ENCODE measurements around the gene CNTF.

Gene CNTF

GRCh38 chr11:58659404-58659803 is 36.9 kb downstream of the CNTF start:
- H3K4me3 ChIP-seq (ENCODE audit: low read depth, low read length) = no peak overlapping the region
- TF ChIP-seq MAX (IDR thresholded peaks at IDR 0.05; ENCODE audit: low read depth, low read length) (no peak), POLR2A (IDR thresholded peaks at IDR 0.05; ENCODE audit: extremely low read depth, insufficient read length) (no peak), CTCF (IDR thresholded peaks at IDR 0.05; ENCODE audit: low read depth, low read length) (no peak), MYC (IDR thresholded peaks at IDR 0.05; ENCODE audit: low read depth, low read length) (no peak)
- no peak for DNase-seq (ENCODE audit: low read depth)

- H3K4me3 ChIP-seq (ENCODE audit: low read depth, low read length) = no peak overlapping the region
- no peak for DNase-seq (ENCODE audit: low read depth)
- TF ChIP-seq CTCF (IDR thresholded peaks at IDR 0.05; ENCODE audit: low read depth, low read length) (no peak), MYC (IDR thresholded peaks at IDR 0.05; ENCODE audit: low read depth, low read length) (no peak), POLR2A (IDR thresholded peaks at IDR 0.05; ENCODE audit: extremely low read depth, insufficient read length) (no peak), MAX (IDR thresholded peaks at IDR 0.05; ENCODE audit: low read depth, low read length) (no peak)
These were observed 37.6 kb downstream of the CNTF start for GRCh38 chr11:58659910-58660570.

- H3K4me3 ChIP-seq (ENCODE audit: low read depth, low read length) = no peak overlapping the region
- no peak for TF ChIP-seq MAX (IDR thresholded peaks at IDR 0.05; ENCODE audit: low read depth, low read length)
- TF ChIP-seq CTCF (IDR thresholded peaks at IDR 0.05; ENCODE audit: low read depth, low read length) = no peak
- TF ChIP-seq POLR2A (IDR thresholded peaks at IDR 0.05; ENCODE audit: extremely low read depth, insufficient read length) = no peak
- TF ChIP-seq MYC (IDR thresholded peaks at IDR 0.05; ENCODE audit: low read depth, low read length) = no peak
- DNase-seq (ENCODE audit: low read depth) = no peak
These were observed 49.6 kb downstream of the CNTF start for GRCh38 chr11:58671983-58672633.

- H3K4me3 ChIP-seq (ENCODE audit: low read depth, low read length) = no peak overlapping the region
- TF ChIP-seq CTCF (IDR thresholded peaks at IDR 0.05; ENCODE audit: low read depth, low read length) (no peak), POLR2A (IDR thresholded peaks at IDR 0.05; ENCODE audit: extremely low read depth, insufficient read length) (no peak)
- no peak for DNase-seq (ENCODE audit: low read depth)
These were observed 52.1 kb downstream of the CNTF start for GRCh38 chr11:58674609-58675008.

Data from NB4 (cell line).